GM10248 (cell line): ENCODE data around the gene SMARCE1.

Experiments used
- CTCF ChIA-PET: fragments of 300-600 bp; sonication (Branson Sonifier 250); formaldehyde crosslinking; extraction: SDS; loops from one replicate; lab custom pipeline; 2021; ENCODE audit warnings: antibody characterized with exemption; lab: Yijun Ruan, JAX
- POLR2A ChIA-PET: fragments of 350-650 bp; sonication (Branson Sonifier 250); formaldehyde crosslinking; extraction: SDS; loops from one replicate; lab custom pipeline; 2020; ENCODE audit warnings: antibody characterized with exemption; lab: Yijun Ruan, JAX
- DNase-seq: peaks from one replicate; pipeline ENCODE4 v3.0.0; 2012; ENCODE audit errors: extremely low spot score
- CTCF ChIP-seq: IDR thresholded peaks from 2 replicates; pipeline ENCODE4 v1.5.1; 2012; ENCODE audit warnings: mild to moderate bottlenecking, low read depth; ENCODE audit errors: extremely low read depth, missing control alignments, control extremely low read depth

Gene SMARCE1

DNA sequence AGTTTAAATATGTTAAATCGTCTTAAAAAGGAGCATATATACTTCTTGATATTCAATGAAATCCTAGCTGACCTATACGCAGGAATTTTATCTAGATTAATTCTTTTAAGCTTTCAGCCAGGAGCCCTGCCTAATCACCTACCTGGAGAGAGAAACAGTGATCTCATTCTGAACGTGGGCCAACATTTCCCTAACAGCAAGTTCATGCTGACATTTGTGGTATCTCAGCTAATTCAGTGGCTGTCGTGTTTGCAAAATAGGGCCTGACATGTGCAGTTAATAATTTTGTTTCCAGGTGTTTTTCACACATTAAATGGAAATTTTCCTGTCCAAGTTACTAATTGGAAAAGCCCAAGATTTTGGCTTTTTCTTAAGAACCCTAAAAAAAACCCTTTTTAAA lies 38.6 kb upstream of the SMARCE1 start:
- ChIA-PET CTCF (no interaction called here), POLR2A (no interaction called here)
- TF ChIP-seq CTCF = no peak
- DNase-seq = no peak

GRCh38 chr17:40680998-40681397 lies 33.4 kb upstream of the SMARCE1 start:
- ChIA-PET CTCF (interaction anchor here (1.0 to 1.6 kb wide), 3 partner anchors 11 to 13 kb away, joined by 3 to 6 read pairs (median 5); no protein-coding TSS in a partner anchor), POLR2A (no interaction called here)
- no peak for TF ChIP-seq CTCF
- DNase-seq = no peak

- CTCF ChIA-PET = interaction anchor here (1.6 to 1.7 kb wide), 2 partner anchors 14 to 64 kb away, joined by 6 read pairs; no protein-coding TSS in a partner anchor
- POLR2A ChIA-PET = no interaction called here
- DNase-seq = no peak
- TF ChIP-seq CTCF = no peak
These were observed 31.9 kb upstream of the SMARCE1 start for GRCh38 chr17:40679523-40679907.

GRCh38 chr17:40678902-40679522 lies 31.4 kb upstream of the SMARCE1 start:
- TF ChIP-seq CTCF = no peak
- ChIA-PET CTCF (interaction anchor here (1.7 kb wide), 1 partner anchor 64 kb away, joined by 6 read pairs; no protein-coding TSS in a partner anchor), POLR2A (no interaction called here)
- DNase-seq = no peak

DNA sequence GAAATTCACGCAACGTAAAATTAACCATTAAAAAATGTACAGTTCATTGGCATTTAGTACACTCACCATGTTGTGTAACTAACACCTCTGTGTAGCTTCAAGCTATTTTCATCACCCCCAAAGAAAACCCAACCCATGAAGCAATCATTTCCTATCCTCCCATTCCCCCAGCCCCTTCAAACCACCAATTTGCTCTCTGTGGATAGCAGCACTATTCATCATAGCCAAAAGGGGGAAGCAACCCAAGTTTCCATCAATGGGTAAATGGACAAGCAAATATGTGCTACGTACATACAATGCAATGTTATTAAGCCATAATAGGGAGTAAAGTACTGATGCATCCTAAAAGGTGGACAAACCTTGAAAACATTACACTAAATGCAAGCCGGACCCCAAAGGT lies 28.3 kb upstream of the SMARCE1 start:
- no peak for DNase-seq
- CTCF ChIA-PET = interaction anchor here (2.9 kb wide), 1 partner anchor 9 kb away, joined by 8 read pairs; no protein-coding TSS in a partner anchor
- POLR2A ChIA-PET = no interaction called here
- TF ChIP-seq CTCF = no peak

DNA sequence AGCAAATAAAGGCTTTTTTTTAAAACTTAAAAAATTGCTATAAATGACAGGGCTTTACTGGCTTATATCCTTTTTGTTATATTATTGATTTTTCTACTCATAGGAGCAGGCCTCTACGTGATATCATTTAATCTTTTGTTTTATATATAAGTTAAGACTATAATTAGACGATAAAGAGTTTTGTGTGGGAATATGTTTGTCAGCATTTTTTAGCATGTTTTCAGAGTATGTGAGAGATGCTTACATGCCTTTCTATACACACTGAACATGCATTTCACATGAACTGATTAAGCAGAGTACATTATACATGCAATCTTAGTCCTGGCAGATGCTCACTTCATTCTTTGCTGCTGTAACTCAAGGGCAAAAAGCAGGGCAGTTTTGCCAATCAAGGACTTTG lies 25.0 kb upstream of the SMARCE1 start:
- no peak for DNase-seq
- CTCF ChIA-PET = interaction anchor here (1.1 kb wide), 1 partner anchor 13 kb away, joined by 4 read pairs; no protein-coding TSS in a partner anchor
- no peak for TF ChIP-seq CTCF
- POLR2A ChIA-PET = no interaction called here
